Lung (tissue), 12 donors: Measurements from ENCODE around the gene SLC17A5. TPM values are rescaled to one million over a fixed set of nuclear protein-coding genes. Genes with fewer than 3 reads are reported as not detected.
"Not testable (repeated sequence)": the region's sequence is repeated elsewhere in the genome, so short reads cannot be mapped to it uniquely, and the experiment has no call there.

Experiments
- ATAC-seq: fragments of 200-7000 bp; cut with Tn5 transposase; one replicate; pipeline ENCODE4 v1.9.1; 2020; ENCODE audit warnings: moderate number of reproducible peaks; ENCODE audit not compliant: insufficient read depth, low FRiP score
- DNase-seq, 3 donors: peaks; one replicate each; pipeline ENCODE4 v3.0.0-alpha.2; 2013 to 2017
- H3K27ac ChIP-seq, 2 donors: one replicate each; pipeline ENCODE4 v1.5.1; 2013; ENCODE audit warnings: mild to moderate bottlenecking in 2 of 2, moderate library complexity in 2 of 2, control low read depth in 1 of 2, inconsistent platforms in 1 of 2, low read depth in 1 of 2, low read length in 1 of 2
- H3K27me3 ChIP-seq, 3 donors: one replicate each; pipeline ENCODE4 v1.5.1; 2013; ENCODE audit warnings: low read length in 2 of 3; ENCODE audit not compliant: control insufficient read depth in 3 of 3, insufficient read depth in 3 of 3
- H3K36me3 ChIP-seq, 4 donors: one replicate each; pipeline ENCODE4 v1.5.1; 2013; ENCODE audit warnings: low read length in 4 of 4, mild to moderate bottlenecking in 1 of 4, moderate library complexity in 1 of 4; ENCODE audit not compliant: control insufficient read depth in 4 of 4, insufficient read depth in 4 of 4
- H3K4me1 ChIP-seq, 5 donors: one replicate each; pipeline ENCODE4 v1.5.1; 2013; ENCODE audit warnings: low read length in 5 of 5, mild to moderate bottlenecking in 2 of 5, moderate library complexity in 1 of 5; ENCODE audit not compliant: control insufficient read depth in 5 of 5, insufficient read depth in 5 of 5
- H3K4me3 ChIP-seq: one replicate; pipeline ENCODE4 v1.5.1; 2013; ENCODE audit warnings: mild to moderate bottlenecking, control low read depth, moderate library complexity
- H3K9ac ChIP-seq, 2 donors: one replicate each; pipeline ENCODE4 v1.5.1; 2013; ENCODE audit warnings: low read length in 2 of 2, control low read depth in 1 of 2; ENCODE audit not compliant: insufficient read depth in 1 of 2
- H3K9me3 ChIP-seq, 4 donors: one replicate each; pipeline ENCODE4 v1.5.1; 2013; ENCODE audit warnings: low read length in 3 of 4, mild to moderate bottlenecking in 1 of 4, moderate library complexity in 1 of 4; ENCODE audit not compliant: control insufficient read depth in 4 of 4, insufficient read depth in 3 of 4
- CTCF ChIP-seq: IDR thresholded peaks from 2 replicates; pipeline ENCODE4 v1.5.1; 2012; ENCODE audit warnings: mild to moderate bottlenecking; ENCODE audit errors: control extremely low read depth, extremely low read depth
- WGBS, 2 donors: extraction: QIAGEN DNeasy Blood & Tissue Kit; methylation state at CpG; one replicate each; pipeline ENCODE4 v1.1.7; 2013; 5-methylcytosine and 5-hydroxymethylcytosine counted together
- polyA plus RNA-seq, 2 donors: library from polyadenylated mRNA; stranded (reverse); fragments of 200-250 nt; gene quantifications; one replicate each; pipeline ENCODE4 v1.2.1, GENCODE V29; 2013
- total RNA-seq, 2 donors: library from RNA; depleted of rRNA in 1 of 2; stranded (reverse); fragments of >200 nt in 1 of 2; gene quantifications; one replicate each; pipeline ENCODE4 v1.2.1, GENCODE V29; 2014 to 2021
- donor health status: control.
- donor health status: control.
- donor health status: Bipolar disorder and iron deficiency.
- donor health status: healthy.
- donor health status: DM: yes; HTN: yes; CAD: no.

Gene SLC17A5
- total and polyA plus RNA-seq, 4 donors = 5.5 to 19.9 (median 18.1) TPM

DNA sequence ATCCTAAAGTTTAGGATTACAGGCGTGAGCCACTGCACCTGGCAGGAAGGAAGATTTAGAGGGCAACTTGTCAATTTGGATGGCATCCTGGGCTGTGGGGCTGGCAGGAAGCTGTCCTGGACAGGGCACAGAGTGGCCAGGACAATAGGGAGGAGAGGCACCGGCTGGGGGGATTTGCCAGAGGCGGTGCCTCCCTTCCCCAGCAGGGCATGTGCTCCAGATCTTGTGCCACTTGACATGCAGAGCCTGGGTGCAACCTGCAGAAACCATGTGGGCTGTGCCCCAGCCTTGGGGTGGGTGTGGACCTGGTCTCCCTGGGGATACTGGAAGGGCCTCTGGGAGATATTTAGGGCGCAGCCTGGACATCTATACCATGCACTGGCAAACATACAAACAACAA, 74.4 kb downstream of the SLC17A5 start:
- TF ChIP-seq CTCF = no peak
- ATAC-seq (peak; percentile 8), DNase-seq (peak in 1 of 3 donors; percentile 21)
- H3K9ac ChIP-seq = peak overlapping the region in 1 of 2 donors; percentile 55
- H3K27me3 ChIP-seq = no peaks in the 10 kb centered on the region
- H3K27ac ChIP-seq = peak overlapping the region; percentile 90 to 91
- 67 to 81% methylated on average over 4 of the region's 4 CpGs for WGBS, 2 donors
- H3K4me3 ChIP-seq = no peak overlapping the region
- H3K4me1 ChIP-seq = peaks cover 4 to 27% (median 14%) of the 10 kb centered on the region in 5 donors
- no peaks in the 10 kb centered on the region for H3K36me3 ChIP-seq
- H3K9me3 ChIP-seq = no peaks in the 10 kb centered on the region

GRCh38 chr6:73577676-73578075, 76.1 kb downstream of the SLC17A5 start:
- no peak overlapping the region for H3K27ac ChIP-seq
- H3K9me3 ChIP-seq = no peaks in the 10 kb centered on the region
- DNase-seq = peak in 1 of 3 donors; percentile 22
- no peak for TF ChIP-seq CTCF
- H3K27me3 ChIP-seq = no peaks in the 10 kb centered on the region
- H3K9ac ChIP-seq = peak overlapping the region in 1 of 2 donors; percentile 24
- H3K36me3 ChIP-seq = no peaks in the 10 kb centered on the region
- ATAC-seq = no peak
- 86 to 93% methylated on average over 2 of the region's 2 CpGs for WGBS, 2 donors
- H3K4me1 ChIP-seq = peaks cover 4 to 27% (median 14%) of the 10 kb centered on the region in 5 donors
- no peak overlapping the region for H3K4me3 ChIP-seq

- H3K27ac ChIP-seq, H3K4me3 ChIP-seq, H3K9ac ChIP-seq, DNase-seq, H3K27me3 ChIP-seq, H3K4me1 ChIP-seq, H3K36me3 ChIP-seq, H3K9me3 ChIP-seq, ATAC-seq: not testable (repeated sequence)
- WGBS, 2 donors = 96 to 99% methylated on average over 25 to 32 of the region's 32 CpGs
These were observed 81.3 kb downstream of the SLC17A5 start for GRCh38 chr6:73572531-73572930.

GRCh38 chr6:73571218-73572181, 82.3 kb downstream of the SLC17A5 start:
- H3K9me3 ChIP-seq, H3K4me1 ChIP-seq, H3K9ac ChIP-seq, H3K4me3 ChIP-seq, DNase-seq, H3K27ac ChIP-seq, ATAC-seq, H3K27me3 ChIP-seq, H3K36me3 ChIP-seq: not testable (repeated sequence)
- 89 to 90% methylated on average over 19 of the region's 19 CpGs for WGBS, 2 donors
